Limb (tissue), 2 donors: ENCODE data around the gene RAPH1.
"Not testable (repeated sequence)": the region's sequence is repeated elsewhere in the genome, so short reads cannot be mapped to it uniquely, and the experiment has no call there.

ENCODE experiments used
- DNase-seq, 2 donors: peaks; one replicate each; pipeline ENCODE4 v3.0.0-alpha.2; 2016; ENCODE audit errors: extremely low spot score in 2 of 2

RAPH1 gene

GRCh38 chr2:203544402-203544801 lies 9.3 kb upstream of the RAPH1 start:
- no peak for DNase-seq

- DNase-seq: no peak
Measured at GRCh38 chr2:203543898-203544328, 8.8 kb upstream of the RAPH1 start.

GRCh38 chr2:203540598-203540997 lies 5.5 kb upstream of the RAPH1 start:
- DNase-seq: not testable (repeated sequence)

- DNase-seq: not testable (repeated sequence)
Measured at GRCh38 chr2:203538237-203538636, 3.1 kb upstream of the RAPH1 start.

GRCh38 chr2:203536586-203536951 lies 1.5 kb upstream of the RAPH1 start:
- DNase-seq: not testable (repeated sequence)

GRCh38 chr2:203535784-203536585 lies 884 bp upstream of the RAPH1 start:
- no peak for DNase-seq

- peak in 1 of 2 donors; percentile 25 for DNase-seq
Measured at GRCh38 chr2:203534621-203535077, 452 bp downstream of the RAPH1 start.

GRCh38 chr2:203533676-203534591 lies 1.2 kb downstream of the RAPH1 start:
- peak; percentile 34 to 47 for DNase-seq

- peak; percentile 32 for DNase-seq
Measured at GRCh38 chr2:203532957-203533658, 2.0 kb downstream of the RAPH1 start.

- no peak for DNase-seq
Measured at GRCh38 chr2:203527719-203528118, 7.4 kb downstream of the RAPH1 start.

- DNase-seq: not testable (repeated sequence)
Measured at GRCh38 chr2:203513268-203513667, 21.8 kb downstream of the RAPH1 start.

- DNase-seq: no peak
Measured at GRCh38 chr2:203510941-203511305, 24.2 kb downstream of the RAPH1 start.

GRCh38 chr2:203510256-203510940 lies 24.7 kb downstream of the RAPH1 start:
- DNase-seq: no peak

- DNase-seq: not testable (repeated sequence)
Measured at GRCh38 chr2:203503460-203503859, 31.6 kb downstream of the RAPH1 start.

- DNase-seq: no peak
Measured at GRCh38 chr2:203501873-203502272, 33.2 kb downstream of the RAPH1 start.

GRCh38 chr2:203500951-203501350 lies 34.1 kb downstream of the RAPH1 start:
- no peak for DNase-seq

GRCh38 chr2:203500297-203500696 lies 34.8 kb downstream of the RAPH1 start:
- no peak for DNase-seq

- no peak for DNase-seq
Measured at GRCh38 chr2:203498161-203498560, 36.9 kb downstream of the RAPH1 start.

- DNase-seq: no peak
Measured at GRCh38 chr2:203492965-203493364, 42.1 kb downstream of the RAPH1 start.

GRCh38 chr2:203490391-203490790 lies 44.7 kb downstream of the RAPH1 start:
- no peak for DNase-seq

- DNase-seq: no peak
Measured at GRCh38 chr2:203489531-203489930, 45.6 kb downstream of the RAPH1 start.
